ENCODE measurements around the gene FSTL4.

DNA sequence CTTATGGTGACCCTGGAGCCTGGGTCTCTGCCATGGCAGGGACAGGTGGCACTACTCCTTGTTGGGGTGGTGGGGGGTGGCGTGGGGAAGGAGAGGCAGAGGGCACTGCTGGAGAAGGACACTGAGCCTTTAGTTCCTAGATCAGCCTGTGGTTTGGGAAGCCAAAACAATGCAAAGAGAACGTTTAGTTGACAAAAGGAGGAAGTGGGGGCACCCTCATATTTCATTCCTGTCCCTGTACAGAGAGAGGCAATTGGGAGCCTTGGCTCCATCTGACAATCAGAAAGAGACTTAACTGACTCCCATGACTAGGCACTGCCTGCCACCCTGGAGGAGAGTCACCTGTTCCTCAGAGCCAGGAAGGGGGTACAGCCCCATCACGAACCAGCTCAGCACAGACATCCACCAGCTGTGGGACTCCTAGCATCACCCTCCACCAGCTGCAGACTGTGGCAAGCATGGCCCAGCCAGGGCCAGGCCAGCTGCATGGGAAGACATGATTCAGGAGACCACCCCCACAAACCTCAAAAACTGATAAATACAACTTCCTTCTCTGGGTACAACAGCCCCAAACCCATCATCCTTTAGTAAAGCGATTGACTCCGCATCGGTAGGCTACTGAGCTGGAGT lies 303.1 kb downstream of the FSTL4 start:
- TF ChIP-seq, protein P1, sequence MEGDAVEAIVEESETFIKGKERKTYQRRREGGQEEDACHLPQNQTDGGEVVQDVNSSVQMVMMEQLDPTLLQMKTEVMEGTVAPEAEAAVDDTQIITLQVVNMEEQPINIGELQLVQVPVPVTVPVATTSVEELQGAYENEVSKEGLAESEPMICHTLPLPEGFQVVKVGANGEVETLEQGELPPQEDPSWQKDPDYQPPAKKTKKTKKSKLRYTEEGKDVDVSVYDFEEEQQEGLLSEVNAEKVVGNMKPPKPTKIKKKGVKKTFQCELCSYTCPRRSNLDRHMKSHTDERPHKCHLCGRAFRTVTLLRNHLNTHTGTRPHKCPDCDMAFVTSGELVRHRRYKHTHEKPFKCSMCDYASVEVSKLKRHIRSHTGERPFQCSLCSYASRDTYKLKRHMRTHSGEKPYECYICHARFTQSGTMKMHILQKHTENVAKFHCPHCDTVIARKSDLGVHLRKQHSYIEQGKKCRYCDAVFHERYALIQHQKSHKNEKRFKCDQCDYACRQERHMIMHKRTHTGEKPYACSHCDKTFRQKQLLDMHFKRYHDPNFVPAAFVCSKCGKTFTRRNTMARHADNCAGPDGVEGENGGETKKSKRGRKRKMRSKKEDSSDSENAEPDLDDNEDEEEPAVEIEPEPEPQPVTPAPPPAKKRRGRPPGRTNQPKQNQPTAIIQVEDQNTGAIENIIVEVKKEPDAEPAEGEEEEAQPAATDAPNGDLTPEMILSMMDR (IDR thresholded peaks at IDR 0.05; ENCODE audit: borderline replicate concordance, extremely low read depth, low read length, poor library complexity, severe bottlenecking), result no peak
- no peak for TF ChIP-seq EZH2 (IDR thresholded peaks at IDR 0.05; ENCODE audit: borderline replicate concordance, low read depth, low read length, severe bottlenecking)
